HT1080 (cell line): ENCODE results near the gene SEC22A. TPM values are rescaled to one million over a fixed set of nuclear protein-coding genes. Genes with fewer than 3 reads are reported as not detected.
"Not testable (repeated sequence)": the region's sequence is repeated elsewhere in the genome, so short reads cannot be mapped to it uniquely, and the experiment has no call there.

Experiments
- DNase-seq: peaks from one replicate; pipeline ENCODE4 v3.0.0-alpha.2; 2015; ENCODE audit warnings: low read depth
- total RNA-seq: library from RNA; depleted of rRNA; stranded (reverse); fragments of >200 nt; shearing (Covaris generic); gene quantifications from 2 replicates; pipeline ENCODE4 v1.2.3, GENCODE V29; 2014

SEC22A gene
- total RNA-seq, 1 experiment from 2014 or later: 40.3 TPM

GRCh38 chr3:123169930-123170329 lies 31.8 kb upstream of the SEC22A start:
- no peak for DNase-seq

- DNase-seq: no peak
Observed at GRCh38 chr3:123180791-123181190, 21.0 kb upstream of the SEC22A start.

- DNase-seq: peak; percentile 24
Observed at GRCh38 chr3:123186695-123187094, 15.0 kb upstream of the SEC22A start.

GRCh38 chr3:123188058-123188457 lies 13.7 kb upstream of the SEC22A start:
- no peak for DNase-seq

GRCh38 chr3:123193448-123194101 lies 8.2 kb upstream of the SEC22A start:
- DNase-seq: no peak

DNA sequence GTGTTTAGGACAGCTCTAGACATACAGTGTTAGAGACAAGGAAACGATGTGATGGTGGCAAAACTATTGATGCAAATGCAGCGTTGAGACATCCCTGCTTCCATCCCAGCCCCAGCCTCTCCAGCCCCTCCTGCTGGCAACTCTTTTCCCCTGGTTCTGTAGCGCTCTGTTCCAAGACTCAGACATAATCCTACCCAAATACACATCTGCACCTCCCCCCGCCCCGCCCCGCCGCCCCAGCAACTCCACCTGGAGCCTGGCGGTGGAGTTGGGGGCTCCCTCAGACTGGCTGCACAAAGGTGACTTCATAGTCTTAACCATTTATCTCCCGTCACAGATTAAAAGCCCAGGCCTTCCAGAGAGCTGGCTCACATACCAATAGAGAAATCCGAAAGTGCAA lies 7.2 kb upstream of the SEC22A start:
- peak; percentile 47 for DNase-seq

DNA sequence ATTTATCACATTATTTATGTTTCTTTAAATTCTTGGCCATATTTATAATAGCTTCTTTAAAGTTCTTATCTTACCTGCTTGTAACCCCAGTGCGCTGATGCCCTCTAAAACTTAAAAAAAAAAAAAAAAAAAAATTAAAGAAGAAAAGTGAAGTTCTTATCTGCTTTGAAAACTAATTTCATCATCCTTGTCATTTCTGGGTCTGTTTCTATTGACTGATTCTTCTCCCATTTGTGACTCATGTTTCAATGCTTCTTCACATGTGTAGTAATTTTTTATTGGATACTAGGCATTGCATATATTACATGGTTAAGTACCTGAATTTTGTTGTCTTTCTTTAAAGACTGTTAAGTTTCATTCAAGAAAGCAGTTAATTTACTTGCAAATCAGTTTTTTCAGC lies 3.4 kb upstream of the SEC22A start:
- no peak for DNase-seq

DNA sequence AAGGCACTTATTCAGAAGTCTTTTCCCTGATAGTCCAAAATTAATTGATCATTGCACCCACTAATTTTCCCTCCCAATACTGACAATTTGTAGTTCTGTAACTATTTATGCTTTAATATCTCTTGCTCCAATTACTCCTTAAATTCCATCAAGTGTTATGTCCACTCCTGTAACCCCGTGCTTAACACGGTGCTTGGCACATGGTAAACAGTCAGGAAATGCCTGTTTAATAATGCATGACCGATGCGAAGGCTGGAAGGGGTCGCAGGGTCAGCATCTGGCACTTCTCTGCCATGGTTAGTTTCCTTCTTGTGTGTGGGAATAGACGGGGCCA lies 553 bp upstream of the SEC22A start:
- DNase-seq: no peak

GRCh38 chr3:123202451-123202850 lies 708 bp downstream of the SEC22A start:
- no peak for DNase-seq

- DNase-seq: no peak
Observed at GRCh38 chr3:123218990-123219389, 17.2 kb downstream of the SEC22A start.

- DNase-seq: not testable (repeated sequence)
Observed at GRCh38 chr3:123221369-123221768, 19.6 kb downstream of the SEC22A start.

- no peak for DNase-seq
Observed at GRCh38 chr3:123225016-123225415, 23.3 kb downstream of the SEC22A start.

DNA sequence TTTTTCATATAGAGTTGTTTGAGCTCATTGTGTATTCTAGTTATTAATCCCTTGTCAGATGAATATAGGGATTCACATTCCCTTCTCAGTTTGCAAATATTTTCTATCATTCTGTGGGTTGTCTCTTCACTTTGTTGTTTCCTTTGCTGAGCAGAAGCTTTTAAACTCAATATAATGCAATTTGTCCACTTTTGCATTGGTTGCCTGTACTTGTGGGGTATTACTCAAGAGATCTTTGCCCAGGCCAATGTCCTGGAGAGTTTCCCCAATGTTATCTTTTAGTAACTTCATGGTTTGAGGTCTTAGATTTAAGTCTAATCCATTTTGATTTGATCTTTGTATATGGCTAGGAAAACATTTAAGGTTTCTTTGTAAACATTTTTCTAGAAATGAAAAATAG lies 24.8 kb downstream of the SEC22A start:
- DNase-seq: no peak

- peak; percentile 36 for DNase-seq
Observed at GRCh38 chr3:123229145-123229544, 27.4 kb downstream of the SEC22A start.

DNA sequence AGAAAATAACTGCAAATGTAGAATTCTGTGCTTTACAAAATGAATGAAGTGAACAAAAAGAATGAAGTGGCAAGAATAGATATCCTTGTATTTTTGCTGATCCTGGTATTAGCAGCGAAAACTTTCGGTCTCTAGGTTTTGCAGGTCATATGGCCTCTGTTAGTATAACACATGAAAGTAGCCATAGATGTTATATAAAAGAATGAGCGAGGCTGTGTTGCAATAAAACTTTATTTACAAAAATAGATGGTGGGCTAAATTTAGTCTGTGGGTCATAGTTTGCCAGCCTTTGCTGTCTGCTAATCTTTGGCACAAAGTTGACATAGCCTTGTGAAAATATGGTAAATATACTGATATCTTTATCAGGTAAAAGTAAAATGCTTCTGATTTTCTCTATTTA lies 35.2 kb downstream of the SEC22A start:
- DNase-seq: no peak

DNA sequence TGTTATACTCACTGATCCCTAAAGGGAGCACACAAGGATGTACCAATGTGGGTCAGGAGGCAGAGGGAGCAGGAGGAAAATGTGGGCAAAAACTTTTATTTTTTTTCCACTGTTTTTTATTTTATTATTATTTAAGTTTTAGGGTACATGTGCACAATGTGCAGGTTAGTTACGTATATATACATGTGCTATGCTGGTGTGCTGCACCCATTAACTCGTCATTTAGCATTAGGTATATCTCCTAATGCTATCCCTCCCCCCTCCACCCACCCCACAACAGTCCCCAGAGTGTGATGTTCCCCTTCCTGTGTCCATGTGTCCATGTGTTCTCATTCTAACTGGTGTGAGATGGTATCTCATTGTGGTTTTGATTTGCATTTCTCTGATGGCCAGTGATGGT lies 37.4 kb downstream of the SEC22A start:
- DNase-seq: not testable (repeated sequence)

DNA sequence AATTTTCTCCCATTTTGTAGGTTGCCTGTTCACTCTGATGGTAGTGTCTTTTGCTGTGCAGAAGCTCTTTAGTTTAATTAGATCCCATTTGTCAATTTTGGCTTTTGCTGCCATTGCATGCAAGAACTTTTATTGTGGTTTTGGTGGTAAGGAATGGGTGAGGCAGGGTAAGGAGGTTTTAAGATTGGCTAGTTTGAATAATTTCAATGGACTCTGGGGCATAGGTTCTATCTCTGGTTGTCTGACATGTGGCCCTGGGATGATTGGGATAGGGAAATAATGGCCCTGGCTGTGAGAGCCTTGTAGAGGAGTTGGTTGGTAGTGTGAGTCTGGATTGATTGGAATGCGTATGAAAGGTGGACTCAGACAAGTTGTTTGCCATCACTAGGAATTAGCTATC lies 38.0 kb downstream of the SEC22A start:
- DNase-seq: no peak

- no peak for DNase-seq
Observed at GRCh38 chr3:123244128-123244527, 42.4 kb downstream of the SEC22A start.

GRCh38 chr3:123246866-123247265 lies 45.1 kb downstream of the SEC22A start:
- DNase-seq: no peak

DNA sequence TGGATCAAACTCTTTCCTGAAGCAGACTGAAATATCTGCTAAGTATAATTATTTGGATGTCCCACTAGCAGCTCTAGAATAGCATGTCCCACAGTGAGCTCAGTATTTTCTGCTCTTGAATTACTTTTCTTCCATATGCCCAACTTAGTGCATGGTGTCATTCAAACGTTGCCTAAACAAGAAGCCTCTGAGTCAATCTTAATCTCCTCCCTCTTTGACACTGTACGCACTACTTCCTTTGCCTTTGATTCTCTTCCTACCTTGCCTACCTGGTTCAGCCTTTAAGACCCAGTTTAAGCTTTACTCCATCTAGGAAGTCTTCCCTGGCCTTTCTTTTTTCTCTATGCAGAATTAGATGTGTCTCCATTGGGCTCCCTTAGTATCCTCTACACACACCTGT lies 54.5 kb downstream of the SEC22A start:
- peak; percentile 15 for DNase-seq

- DNase-seq: no peak
Observed at GRCh38 chr3:123258359-123258758, 56.6 kb downstream of the SEC22A start.

GRCh38 chr3:123258811-123259420 lies 57.2 kb downstream of the SEC22A start:
- DNase-seq: peak; percentile 73

DNA sequence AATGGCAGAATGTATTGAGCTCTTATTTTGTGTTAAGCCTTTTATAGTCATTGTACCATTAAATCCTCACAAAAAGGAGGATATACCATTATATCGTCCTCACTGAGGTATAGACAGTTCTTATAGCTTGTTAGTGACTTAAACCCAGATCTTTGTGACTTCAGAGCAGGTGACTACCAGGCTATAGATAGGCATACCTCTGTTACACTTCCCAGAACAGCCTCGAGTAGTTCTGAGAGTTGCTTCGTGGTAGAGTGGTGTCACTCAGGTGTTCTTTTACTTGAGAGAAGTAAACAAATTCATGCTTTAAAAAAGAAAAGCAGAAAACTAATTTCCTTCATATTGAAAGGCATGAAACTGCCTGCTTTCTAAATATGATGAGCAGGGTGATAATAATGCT lies 59.9 kb downstream of the SEC22A start:
- DNase-seq: no peak

DNA sequence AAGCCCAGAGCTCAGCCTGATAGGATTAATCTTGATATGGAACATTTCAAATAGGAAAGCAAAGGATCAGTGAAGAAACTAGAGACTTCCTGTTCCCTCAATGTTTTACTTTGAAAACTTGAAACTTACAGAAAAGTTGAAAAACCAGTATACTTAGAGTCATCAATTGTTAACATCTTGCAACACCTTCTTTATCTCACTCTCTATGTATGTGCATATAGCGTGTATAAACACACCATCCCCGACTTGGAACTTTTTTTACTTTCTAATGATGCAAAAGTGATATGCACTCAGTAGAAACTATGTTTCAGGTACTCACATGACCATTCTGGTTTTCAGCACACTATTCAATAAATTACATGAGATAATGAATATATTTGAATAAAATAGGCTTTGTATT lies 60.5 kb downstream of the SEC22A start:
- DNase-seq: no peak
